ENCODE measurements around the gene FAM184A.

The FAM184A gene

DNA sequence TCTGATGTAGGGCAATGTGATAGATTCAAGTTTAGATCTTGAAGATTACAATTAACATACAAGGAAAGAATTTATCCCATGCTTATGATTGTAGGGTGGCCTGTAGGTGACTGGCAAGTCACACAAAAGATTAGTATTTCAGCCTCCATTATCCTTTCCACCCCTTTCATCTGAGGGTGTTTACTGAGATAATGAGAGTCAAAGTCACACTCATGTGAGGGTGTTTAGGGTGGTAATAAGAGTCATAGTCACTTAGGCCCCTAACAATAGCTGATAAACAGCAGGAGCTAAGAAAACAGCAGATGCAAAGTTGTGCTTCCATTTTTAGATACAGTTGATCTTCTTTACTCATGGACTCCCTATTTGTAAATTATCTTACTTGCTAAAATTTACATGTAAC is 11.4 kb downstream of the FAM184A start:
- no peak overlapping the region for H3K4me3 ChIP-seq (ENCODE audit: low read length)
- DNase-seq (ENCODE audit: low read depth): no peak
- TF ChIP-seq, protein P1, sequence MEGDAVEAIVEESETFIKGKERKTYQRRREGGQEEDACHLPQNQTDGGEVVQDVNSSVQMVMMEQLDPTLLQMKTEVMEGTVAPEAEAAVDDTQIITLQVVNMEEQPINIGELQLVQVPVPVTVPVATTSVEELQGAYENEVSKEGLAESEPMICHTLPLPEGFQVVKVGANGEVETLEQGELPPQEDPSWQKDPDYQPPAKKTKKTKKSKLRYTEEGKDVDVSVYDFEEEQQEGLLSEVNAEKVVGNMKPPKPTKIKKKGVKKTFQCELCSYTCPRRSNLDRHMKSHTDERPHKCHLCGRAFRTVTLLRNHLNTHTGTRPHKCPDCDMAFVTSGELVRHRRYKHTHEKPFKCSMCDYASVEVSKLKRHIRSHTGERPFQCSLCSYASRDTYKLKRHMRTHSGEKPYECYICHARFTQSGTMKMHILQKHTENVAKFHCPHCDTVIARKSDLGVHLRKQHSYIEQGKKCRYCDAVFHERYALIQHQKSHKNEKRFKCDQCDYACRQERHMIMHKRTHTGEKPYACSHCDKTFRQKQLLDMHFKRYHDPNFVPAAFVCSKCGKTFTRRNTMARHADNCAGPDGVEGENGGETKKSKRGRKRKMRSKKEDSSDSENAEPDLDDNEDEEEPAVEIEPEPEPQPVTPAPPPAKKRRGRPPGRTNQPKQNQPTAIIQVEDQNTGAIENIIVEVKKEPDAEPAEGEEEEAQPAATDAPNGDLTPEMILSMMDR (IDR thresholded peaks at IDR 0.05; ENCODE audit: insufficient read depth, low read depth, low read length, missing control alignments): no peak

DNA sequence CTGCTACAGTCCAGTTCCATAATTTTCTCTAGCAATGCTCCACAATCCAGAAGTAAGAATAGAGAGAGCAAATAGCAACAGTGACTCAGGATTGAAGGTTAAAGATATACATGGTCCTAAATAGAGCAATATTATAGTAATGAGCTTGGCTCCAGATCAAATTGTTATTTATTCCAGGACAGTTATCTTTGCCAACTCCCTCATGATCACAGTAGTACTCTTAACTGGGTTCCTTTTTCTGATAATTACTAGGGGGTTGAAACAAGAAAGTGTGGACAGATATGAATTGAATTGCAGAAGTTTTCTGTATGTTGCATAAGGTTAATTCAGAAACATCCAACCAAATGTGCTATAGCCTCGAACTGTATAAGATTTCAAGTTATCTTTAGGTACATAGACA is 11.9 kb downstream of the FAM184A start:
- DNase-seq (ENCODE audit: low read depth): no peak
- H3K4me3 ChIP-seq (ENCODE audit: low read length): no peak overlapping the region
- TF ChIP-seq, protein P1 (IDR thresholded peaks at IDR 0.05; ENCODE audit: insufficient read depth, low read depth, low read length, missing control alignments): no peak

DNA sequence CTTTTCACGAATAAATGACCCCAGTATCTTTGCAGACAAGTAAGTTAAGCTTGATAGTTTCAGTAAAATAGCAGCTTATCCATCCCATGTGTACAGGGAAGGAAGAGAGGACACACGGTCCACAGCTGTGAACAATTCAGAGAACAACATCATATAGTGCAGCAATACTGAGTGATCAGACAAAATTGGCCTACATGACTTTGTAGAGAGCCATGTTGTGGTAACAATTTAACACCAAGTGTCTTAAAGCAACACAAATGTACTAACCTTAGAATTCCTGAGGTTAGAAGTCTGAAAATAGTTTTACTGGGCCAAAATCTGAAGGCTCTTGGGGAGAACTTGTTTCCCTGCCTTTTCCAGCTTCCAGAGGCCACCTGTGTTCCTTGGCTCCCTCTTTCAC is 12.5 kb downstream of the FAM184A start:
- TF ChIP-seq, protein P1 (IDR thresholded peaks at IDR 0.05; ENCODE audit: insufficient read depth, low read depth, low read length, missing control alignments): no peak
- DNase-seq (ENCODE audit: low read depth): no peak
- H3K4me3 ChIP-seq (ENCODE audit: low read length): no peak overlapping the region

DNA sequence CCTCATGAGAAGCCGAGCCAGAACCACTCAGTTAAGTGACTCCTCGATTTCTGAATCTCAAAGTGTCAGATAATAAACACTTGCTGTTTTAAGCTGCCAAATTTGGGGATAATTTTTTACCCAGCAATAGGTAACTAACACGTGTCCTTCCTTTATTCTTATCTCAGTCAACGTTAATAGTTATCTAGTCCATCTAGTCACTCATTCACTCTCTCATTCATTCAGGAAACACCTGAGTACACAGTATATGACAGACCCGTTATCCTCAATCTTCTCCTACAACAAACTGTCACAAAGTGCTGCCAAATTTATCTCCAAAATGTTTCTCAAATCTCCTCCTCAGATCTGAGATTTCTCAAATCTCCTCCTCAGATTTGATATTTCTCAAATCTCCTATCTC is 13.1 kb downstream of the FAM184A start:
- DNase-seq (ENCODE audit: low read depth): no peak
- H3K4me3 ChIP-seq (ENCODE audit: low read length): no peak overlapping the region
- TF ChIP-seq, protein P1 (IDR thresholded peaks at IDR 0.05; ENCODE audit: insufficient read depth, low read depth, low read length, missing control alignments): no peak

DNA sequence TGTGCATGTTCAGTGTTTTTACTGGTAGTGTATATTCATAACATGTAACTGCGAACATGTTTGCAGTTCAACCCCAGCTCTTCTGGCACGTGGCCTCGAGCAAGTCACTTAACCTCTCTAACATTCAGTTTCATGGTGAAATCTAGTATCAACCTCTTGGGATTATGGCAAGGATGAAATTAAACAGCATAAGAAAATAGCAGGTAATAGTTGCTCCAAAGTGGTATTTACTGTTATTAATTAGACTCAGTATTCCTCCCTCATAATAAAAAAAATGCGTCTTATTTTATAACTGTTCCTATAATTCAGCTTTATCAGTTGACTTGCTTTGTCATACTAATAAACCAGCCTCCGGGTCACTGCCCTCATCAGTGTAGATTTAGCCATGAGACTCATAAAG is 15.0 kb downstream of the FAM184A start:
- no peak for DNase-seq (ENCODE audit: low read depth)
- no peak overlapping the region for H3K4me3 ChIP-seq (ENCODE audit: low read length)
- TF ChIP-seq, protein P1 (IDR thresholded peaks at IDR 0.05; ENCODE audit: insufficient read depth, low read depth, low read length, missing control alignments): no peak

DNA sequence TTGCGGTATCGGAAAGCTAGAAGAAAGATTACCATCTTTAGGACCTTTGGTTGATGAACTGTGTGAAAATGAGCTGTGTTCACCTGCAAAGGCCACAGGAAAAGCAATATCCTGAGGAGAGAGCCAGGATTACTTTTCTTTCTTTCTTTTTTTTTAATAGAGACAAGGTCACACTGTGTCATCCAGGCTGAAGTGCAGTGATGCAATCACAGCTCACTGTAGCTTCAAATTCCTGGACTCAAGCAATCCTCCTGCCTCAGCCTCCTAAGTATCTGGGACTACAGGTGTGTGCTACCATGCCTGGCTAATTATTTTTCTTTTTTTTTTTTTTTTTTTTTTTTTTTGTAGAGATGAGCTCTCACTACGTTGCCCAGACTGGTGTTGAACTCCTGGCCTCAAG is 17.2 kb downstream of the FAM184A start:
- TF ChIP-seq, protein P1 (IDR thresholded peaks at IDR 0.05; ENCODE audit: insufficient read depth, low read depth, low read length, missing control alignments): no peak
- DNase-seq (ENCODE audit: low read depth): no peak
- no peak overlapping the region for H3K4me3 ChIP-seq (ENCODE audit: low read length)

DNA sequence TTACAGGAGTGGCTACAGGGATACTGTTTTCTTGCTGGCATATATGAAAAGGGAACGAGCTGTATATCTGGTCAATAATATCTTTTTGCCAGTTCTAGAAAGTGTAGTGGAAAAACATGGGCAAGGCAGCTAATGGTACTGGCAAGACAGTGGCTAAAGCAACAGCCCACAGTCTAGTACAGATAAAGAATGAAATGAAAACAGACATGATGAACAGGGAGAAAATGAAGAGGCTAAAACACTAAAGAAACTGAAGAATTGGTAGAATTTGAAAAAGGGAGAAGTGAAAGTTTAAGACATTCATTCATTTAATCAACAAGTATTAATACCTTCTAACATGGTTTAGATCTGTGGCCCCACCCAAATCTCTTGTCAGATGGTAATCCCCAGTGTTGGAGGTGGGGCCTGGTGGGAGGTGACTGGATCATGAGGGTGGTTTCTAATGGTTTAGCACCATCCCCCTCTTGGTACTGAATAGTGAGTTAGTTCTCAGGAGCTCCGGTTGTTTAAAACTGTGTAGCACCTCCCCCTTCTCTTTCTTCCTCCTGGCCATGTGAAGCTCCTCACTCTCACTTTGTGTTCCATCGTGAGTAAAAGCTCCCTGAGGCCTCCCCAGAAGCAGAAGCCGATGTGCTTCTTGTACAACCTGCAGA is 18.1 kb downstream of the FAM184A start:
- DNase-seq (ENCODE audit: low read depth): no peak
- no peak overlapping the region for H3K4me3 ChIP-seq (ENCODE audit: low read length)
- TF ChIP-seq, protein P1 (IDR thresholded peaks at IDR 0.05; ENCODE audit: insufficient read depth, low read depth, low read length, missing control alignments): no peak
